ENCODE measurements around the gene ZNRD2. TPM values are rescaled to one million over a fixed set of nuclear protein-coding genes. Genes with fewer than 3 reads are reported as not detected.

The ZNRD2 gene
- total and polyA plus RNA-seq, 2 donors from 2014 or later = 32.0 to 60.4 TPM

- peak in 2 of 5 donors; percentile 66 to 83 for DNase-seq
- Histone ChIP-seq H3K9ac (ENCODE audit: low read length in 3 of 3) (no peak overlapping the region), H3K9me3 (ENCODE audit: control insufficient read depth in 2 of 3, insufficient read depth in 1 of 3, low read length in 3 of 3) (no peaks in the 10 kb centered on the region), H3K27ac (ENCODE audit: low read depth in 2 of 2, low read length in 2 of 2) (no peak overlapping the region), H3K27me3 (ENCODE audit: control insufficient read depth, insufficient read depth, low read length) (no peaks in the 10 kb centered on the region), H3K36me3 (ENCODE audit: control insufficient read depth in 2 of 3, insufficient read depth in 3 of 3, low read length in 3 of 3) (peaks cover 0 to 15% (median 2%) of the 10 kb centered on the region in 3 donors), H3K4me3 (ENCODE audit: low read length in 3 of 3) (no peak overlapping the region), H3K4me1 (ENCODE audit: control insufficient read depth in 2 of 3, insufficient read depth in 2 of 3, low read depth in 1 of 3, low read length in 3 of 3) (peaks cover 0 to 16% (median 6%) of the 10 kb centered on the region in 3 donors)
- intact Hi-C loops (cut with DNase I) = no loop called here
- FAIRE-seq = no peak
- TF ChIP-seq, protein P1, sequence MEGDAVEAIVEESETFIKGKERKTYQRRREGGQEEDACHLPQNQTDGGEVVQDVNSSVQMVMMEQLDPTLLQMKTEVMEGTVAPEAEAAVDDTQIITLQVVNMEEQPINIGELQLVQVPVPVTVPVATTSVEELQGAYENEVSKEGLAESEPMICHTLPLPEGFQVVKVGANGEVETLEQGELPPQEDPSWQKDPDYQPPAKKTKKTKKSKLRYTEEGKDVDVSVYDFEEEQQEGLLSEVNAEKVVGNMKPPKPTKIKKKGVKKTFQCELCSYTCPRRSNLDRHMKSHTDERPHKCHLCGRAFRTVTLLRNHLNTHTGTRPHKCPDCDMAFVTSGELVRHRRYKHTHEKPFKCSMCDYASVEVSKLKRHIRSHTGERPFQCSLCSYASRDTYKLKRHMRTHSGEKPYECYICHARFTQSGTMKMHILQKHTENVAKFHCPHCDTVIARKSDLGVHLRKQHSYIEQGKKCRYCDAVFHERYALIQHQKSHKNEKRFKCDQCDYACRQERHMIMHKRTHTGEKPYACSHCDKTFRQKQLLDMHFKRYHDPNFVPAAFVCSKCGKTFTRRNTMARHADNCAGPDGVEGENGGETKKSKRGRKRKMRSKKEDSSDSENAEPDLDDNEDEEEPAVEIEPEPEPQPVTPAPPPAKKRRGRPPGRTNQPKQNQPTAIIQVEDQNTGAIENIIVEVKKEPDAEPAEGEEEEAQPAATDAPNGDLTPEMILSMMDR (IDR thresholded peaks at IDR 0.05; ENCODE audit: borderline replicate concordance, extremely low read depth, insufficient read depth) = no peak
These were observed 31.9 kb upstream of the ZNRD2 start for GRCh38 chr11:65538232-65538914.

- Histone ChIP-seq H3K9ac (ENCODE audit: low read length in 3 of 3) (no peak overlapping the region), H3K4me1 (ENCODE audit: control insufficient read depth in 2 of 3, insufficient read depth in 2 of 3, low read depth in 1 of 3, low read length in 3 of 3) (peaks cover 0 to 16% (median 6%) of the 10 kb centered on the region in 3 donors), H3K4me3 (ENCODE audit: low read length in 3 of 3) (peak overlapping the region in 1 of 3 donors; percentile 74), H3K27ac (ENCODE audit: low read depth in 2 of 2, low read length in 2 of 2) (peak overlapping the region; percentile 94), H3K27me3 (ENCODE audit: control insufficient read depth, insufficient read depth, low read length) (no peaks in the 10 kb centered on the region), H3K9me3 (ENCODE audit: control insufficient read depth in 2 of 3, insufficient read depth in 1 of 3, low read length in 3 of 3) (no peaks in the 10 kb centered on the region), H3K36me3 (ENCODE audit: control insufficient read depth in 2 of 3, insufficient read depth in 3 of 3, low read length in 3 of 3) (peaks cover 0 to 15% (median 2%) of the 10 kb centered on the region in 3 donors)
- TF ChIP-seq, protein P1 (IDR thresholded peaks at IDR 0.05; ENCODE audit: borderline replicate concordance, extremely low read depth, insufficient read depth) = no peak
- FAIRE-seq = no peak
- intact Hi-C loops (cut with DNase I) = no loop called here
- DNase-seq = peak in 2 of 5 donors; percentile 76 to 83
These were observed 31.1 kb upstream of the ZNRD2 start for GRCh38 chr11:65538915-65539743.

DNA sequence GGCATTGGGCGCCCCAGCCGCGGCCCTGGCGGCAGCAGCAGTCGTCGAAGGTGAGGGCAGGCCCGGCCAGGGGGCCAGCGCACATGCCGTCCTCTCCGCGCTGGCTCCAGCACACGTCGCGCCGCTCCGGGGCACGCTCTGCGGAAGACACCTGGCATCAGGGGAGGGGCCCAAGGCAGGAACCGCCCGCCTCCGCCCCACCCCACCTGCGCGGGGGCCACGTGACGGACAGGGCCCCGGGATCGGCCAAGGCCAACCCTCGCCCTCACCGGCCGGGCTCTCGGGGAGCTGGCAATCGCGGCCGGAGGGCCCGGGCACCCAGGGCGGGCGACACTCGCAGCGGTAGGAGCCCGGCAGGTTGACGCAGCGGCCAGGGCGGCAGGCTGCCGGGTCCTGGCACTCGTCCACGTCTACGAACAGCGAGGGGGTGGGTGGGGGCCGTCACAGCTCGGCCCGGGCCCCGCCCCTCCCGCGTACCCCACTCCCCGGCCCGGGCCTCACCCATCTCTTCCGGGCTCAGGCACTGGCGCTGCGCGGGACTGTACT is 30.5 kb upstream of the ZNRD2 start:
- Histone ChIP-seq H3K27me3 (ENCODE audit: control insufficient read depth, insufficient read depth, low read length) (no peaks in the 10 kb centered on the region), H3K9me3 (ENCODE audit: control insufficient read depth in 2 of 3, insufficient read depth in 1 of 3, low read length in 3 of 3) (no peaks in the 10 kb centered on the region), H3K4me1 (ENCODE audit: control insufficient read depth in 2 of 3, insufficient read depth in 2 of 3, low read depth in 1 of 3, low read length in 3 of 3) (peaks cover 0 to 16% (median 6%) of the 10 kb centered on the region in 3 donors), H3K9ac (ENCODE audit: low read length in 3 of 3) (peak overlapping the region in 1 of 3 donors; percentile 51), H3K27ac (ENCODE audit: low read depth in 2 of 2, low read length in 2 of 2) (peak overlapping the region; percentile 94), H3K4me3 (ENCODE audit: low read length in 3 of 3) (peak overlapping the region; percentile 52 to 74 (median 65)), H3K36me3 (ENCODE audit: control insufficient read depth in 2 of 3, insufficient read depth in 3 of 3, low read length in 3 of 3) (peaks cover 0 to 15% (median 2%) of the 10 kb centered on the region in 3 donors)
- intact Hi-C loops (cut with DNase I) = no loop called here
- DNase-seq (peak in 2 of 5 donors; percentile 62 to 95), FAIRE-seq (no peak)
- TF ChIP-seq, protein P1 (IDR thresholded peaks at IDR 0.05; ENCODE audit: borderline replicate concordance, extremely low read depth, insufficient read depth) = no peak
